ENCODE results near the gene MSMP.

The MSMP gene, protein sequence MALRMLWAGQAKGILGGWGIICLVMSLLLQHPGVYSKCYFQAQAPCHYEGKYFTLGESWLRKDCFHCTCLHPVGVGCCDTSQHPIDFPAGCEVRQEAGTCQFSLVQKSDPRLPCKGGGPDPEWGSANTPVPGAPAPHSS

DNA sequence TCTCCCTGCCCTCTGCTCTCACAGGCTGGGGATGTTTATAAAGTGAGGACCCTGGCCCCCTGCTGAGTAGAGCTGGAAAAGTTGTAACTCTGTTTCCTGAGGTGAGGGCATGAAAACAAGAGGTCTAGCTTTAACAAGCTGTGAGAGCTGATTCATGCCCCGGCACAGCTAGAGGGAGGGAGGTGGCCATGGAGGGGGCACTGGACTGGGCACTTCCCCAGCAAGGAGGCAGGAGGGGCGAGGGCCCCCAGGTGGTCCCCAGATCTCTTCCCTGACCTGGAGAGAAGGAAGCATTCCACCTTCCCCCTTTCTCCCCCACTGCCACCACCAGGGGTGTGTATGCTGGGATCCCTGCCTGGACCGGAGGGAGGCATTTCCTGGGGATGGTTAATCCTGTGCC is at the start of gene MSMP:
Gene MSMP, minus strand, starts transcription at position 13 of the 400 bp plus-strand sequence. CDS start 147 bp downstream, outside the sequence.
- Mint-ChIP-seq H3K9me3 (no peaks in the 10 kb centered on the region), H3K4me3 (peak within 1 kb of the TSS; percentile 41), H3K36me3 (ENCODE audit: low read depth) (peaks cover 41% of the 10 kb centered on the region), H3K27ac (no peak within 1 kb of the TSS), H3K27me3 (ENCODE audit: low read depth, poor library complexity) (no peaks in the 10 kb centered on the region), H3K4me1 (peaks cover 33% of the 10 kb centered on the region)
- no peak for DNase-seq
- TF ChIP-seq, protein P1, sequence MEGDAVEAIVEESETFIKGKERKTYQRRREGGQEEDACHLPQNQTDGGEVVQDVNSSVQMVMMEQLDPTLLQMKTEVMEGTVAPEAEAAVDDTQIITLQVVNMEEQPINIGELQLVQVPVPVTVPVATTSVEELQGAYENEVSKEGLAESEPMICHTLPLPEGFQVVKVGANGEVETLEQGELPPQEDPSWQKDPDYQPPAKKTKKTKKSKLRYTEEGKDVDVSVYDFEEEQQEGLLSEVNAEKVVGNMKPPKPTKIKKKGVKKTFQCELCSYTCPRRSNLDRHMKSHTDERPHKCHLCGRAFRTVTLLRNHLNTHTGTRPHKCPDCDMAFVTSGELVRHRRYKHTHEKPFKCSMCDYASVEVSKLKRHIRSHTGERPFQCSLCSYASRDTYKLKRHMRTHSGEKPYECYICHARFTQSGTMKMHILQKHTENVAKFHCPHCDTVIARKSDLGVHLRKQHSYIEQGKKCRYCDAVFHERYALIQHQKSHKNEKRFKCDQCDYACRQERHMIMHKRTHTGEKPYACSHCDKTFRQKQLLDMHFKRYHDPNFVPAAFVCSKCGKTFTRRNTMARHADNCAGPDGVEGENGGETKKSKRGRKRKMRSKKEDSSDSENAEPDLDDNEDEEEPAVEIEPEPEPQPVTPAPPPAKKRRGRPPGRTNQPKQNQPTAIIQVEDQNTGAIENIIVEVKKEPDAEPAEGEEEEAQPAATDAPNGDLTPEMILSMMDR (IDR thresholded peaks at IDR 0.05), result no peak

DNA sequence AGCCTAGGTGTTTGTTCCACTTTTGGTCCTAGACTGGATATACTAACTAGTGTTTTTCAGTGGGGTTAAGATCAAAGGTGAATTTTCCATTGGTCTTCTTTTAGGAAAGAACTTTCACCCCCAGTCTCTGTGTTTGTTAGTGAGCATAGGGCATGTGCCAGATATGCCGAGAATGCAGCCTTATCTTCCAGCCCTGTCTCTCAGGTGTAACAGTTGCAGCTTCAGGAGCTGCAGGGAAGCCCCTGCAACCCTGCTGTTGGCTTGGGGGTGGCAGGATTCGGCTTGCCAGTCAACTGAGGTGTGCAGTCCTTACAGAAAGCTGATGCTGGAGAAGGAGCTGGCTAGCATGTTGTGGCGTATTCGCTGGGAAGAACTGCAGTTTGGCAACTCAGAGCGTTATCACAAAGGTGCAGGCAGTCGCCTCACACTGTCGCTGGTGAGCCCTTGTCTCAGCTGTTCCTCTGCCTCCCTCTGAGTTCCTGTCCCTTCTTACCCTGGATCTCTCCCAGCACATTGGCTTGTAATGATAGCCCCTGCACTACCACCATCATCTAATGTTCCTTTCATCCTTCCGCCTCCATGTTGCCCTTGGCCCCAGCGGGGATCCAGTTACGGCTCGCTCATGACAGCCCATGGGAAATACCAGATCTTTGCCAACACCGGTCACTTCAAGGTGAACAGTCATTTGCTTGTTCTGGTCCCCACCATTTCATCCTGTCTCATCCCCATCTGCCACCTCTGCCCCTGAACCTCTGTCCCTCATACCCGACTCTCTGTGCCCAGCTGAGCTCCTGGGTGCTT is 47.5 kb upstream of the MSMP start:
- TF ChIP-seq, protein P1 (IDR thresholded peaks at IDR 0.05), result no peak
- Mint-ChIP-seq H3K27me3 (ENCODE audit: low read depth, poor library complexity) (no peaks in the 10 kb centered on the region), H3K27ac (peak overlapping the region; percentile 5), H3K36me3 (ENCODE audit: low read depth) (peaks cover 46% of the 10 kb centered on the region), H3K4me1 (peaks cover 25% of the 10 kb centered on the region), H3K4me3 (no peak overlapping the region), H3K9me3 (no peaks in the 10 kb centered on the region)
- no peak for DNase-seq

GRCh38 chr9:35800530-35800929 is 46.5 kb upstream of the MSMP start:
- H3K4me1 Mint-ChIP-seq, result peaks cover 33% of the 10 kb centered on the region
- peaks cover 39% of the 10 kb centered on the region for H3K36me3 Mint-ChIP-seq (ENCODE audit: low read depth)
- no peak overlapping the region for H3K27ac Mint-ChIP-seq
- no peaks in the 10 kb centered on the region for H3K27me3 Mint-ChIP-seq (ENCODE audit: low read depth, poor library complexity)
- no peak overlapping the region for H3K4me3 Mint-ChIP-seq
- no peak for DNase-seq
- TF ChIP-seq, protein P1 (IDR thresholded peaks at IDR 0.05), result no peak
- no peaks in the 10 kb centered on the region for H3K9me3 Mint-ChIP-seq

- TF ChIP-seq, protein P1 (IDR thresholded peaks at IDR 0.05), result no peak
- Mint-ChIP-seq H3K27ac (no peak overlapping the region), H3K27me3 (ENCODE audit: low read depth, poor library complexity) (no peaks in the 10 kb centered on the region)
These were observed 44.7 kb upstream of the MSMP start for GRCh38 chr9:35798658-35799374.

DNA sequence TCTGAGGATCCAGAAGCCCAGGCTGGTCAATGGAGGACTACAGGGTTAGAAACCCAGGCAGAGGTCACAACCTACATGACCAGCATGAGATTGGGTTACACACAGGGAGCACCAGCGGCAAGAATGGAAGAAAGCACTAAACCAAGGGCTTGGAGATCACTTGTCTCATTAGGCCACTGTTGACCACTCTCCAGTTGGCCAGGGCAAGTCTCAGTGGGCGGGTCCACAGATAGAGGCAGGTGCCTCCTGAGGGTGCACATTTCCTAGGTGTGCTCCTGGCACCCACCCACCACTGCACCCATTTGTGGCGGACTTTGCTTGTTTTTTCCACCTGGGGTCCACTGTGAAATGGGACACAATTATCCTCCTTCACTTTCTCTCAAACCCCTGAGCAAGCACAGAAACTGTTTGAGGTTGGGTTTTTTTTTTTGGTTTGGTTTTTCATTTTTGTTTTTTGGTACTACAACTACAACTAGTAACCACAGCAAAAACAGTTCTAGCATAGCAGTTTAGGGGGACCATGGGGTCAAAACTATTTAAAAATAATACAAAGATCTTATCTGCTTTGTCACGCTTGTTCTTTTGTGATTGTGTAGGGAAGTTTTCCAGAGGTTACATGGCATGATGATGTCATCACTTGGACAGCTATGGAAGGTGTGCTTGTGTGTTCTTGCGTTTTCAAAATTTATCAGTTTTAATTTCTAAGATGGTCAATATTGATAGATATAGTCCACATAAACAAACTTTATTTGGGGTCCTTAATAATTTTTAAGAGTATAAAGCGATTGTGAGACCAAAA is 43.4 kb upstream of the MSMP start:
- Mint-ChIP-seq H3K9me3 (no peaks in the 10 kb centered on the region), H3K27ac (no peak overlapping the region), H3K36me3 (ENCODE audit: low read depth) (peaks cover 23% of the 10 kb centered on the region), H3K4me3 (no peak overlapping the region), H3K27me3 (ENCODE audit: low read depth, poor library complexity) (no peaks in the 10 kb centered on the region), H3K4me1 (peaks cover 61% of the 10 kb centered on the region)
- TF ChIP-seq, protein P1 (IDR thresholded peaks at IDR 0.05), result no peak
- DNase-seq, result no peak

More at GRCh38 chr9:35798658-35799374, 44.7 kb upstream of the MSMP start:
- H3K36me3 Mint-ChIP-seq (ENCODE audit: low read depth), result peaks cover 32% of the 10 kb centered on the region
- H3K9me3 Mint-ChIP-seq, result no peaks in the 10 kb centered on the region
- DNase-seq, result no peak
- H3K4me1 Mint-ChIP-seq, result peaks cover 48% of the 10 kb centered on the region
- no peak overlapping the region for H3K4me3 Mint-ChIP-seq
